Measurements from ENCODE around the gene RASSF7.

RASSF7 gene

GRCh38 chr11:553083-553987, 7.4 kb upstream of the RASSF7 start:
- no peak for DNase-seq

GRCh38 chr11:553988-554340, 6.8 kb upstream of the RASSF7 start:
- DNase-seq: no peak

GRCh38 chr11:554428-555226, 6.1 kb upstream of the RASSF7 start:
- peak; percentile 80 for DNase-seq

GRCh38 chr11:555227-555779, 5.5 kb upstream of the RASSF7 start:
- no peak for DNase-seq

GRCh38 chr11:555780-556661, 4.7 kb upstream of the RASSF7 start:
- no peak for DNase-seq

- DNase-seq: no peak
Observed at GRCh38 chr11:556662-557256, 4.0 kb upstream of the RASSF7 start.

GRCh38 chr11:557328-558132, 3.2 kb upstream of the RASSF7 start:
- DNase-seq: no peak

- no peak for DNase-seq
Observed at GRCh38 chr11:558503-558902, 2.3 kb upstream of the RASSF7 start.

- DNase-seq: no peak
Observed at GRCh38 chr11:559020-559620, 1.6 kb upstream of the RASSF7 start.

GRCh38 chr11:559712-560304, 962 bp upstream of the RASSF7 start:
- no peak for DNase-seq

- no peak for DNase-seq
Observed at GRCh38 chr11:561148-562003, 606 bp downstream of the RASSF7 start.

GRCh38 chr11:562046-562645, 1.4 kb downstream of the RASSF7 start:
- no peak for DNase-seq

- no peak for DNase-seq
Observed at GRCh38 chr11:563066-563811, 2.5 kb downstream of the RASSF7 start.

GRCh38 chr11:563812-564578, 3.2 kb downstream of the RASSF7 start:
- DNase-seq: no peak

- DNase-seq: no peak
Observed at GRCh38 chr11:565921-566509, 5.2 kb downstream of the RASSF7 start.

GRCh38 chr11:567011-567628, 6.3 kb downstream of the RASSF7 start:
- no peak for DNase-seq

All from activated CD4-positive, alpha-beta T cell treated with anti-CD3 and anti-CD28 coated beads for 48 hours (primary cell).